Measurements from ENCODE around the gene SRCAP.

SRCAP gene

DNA sequence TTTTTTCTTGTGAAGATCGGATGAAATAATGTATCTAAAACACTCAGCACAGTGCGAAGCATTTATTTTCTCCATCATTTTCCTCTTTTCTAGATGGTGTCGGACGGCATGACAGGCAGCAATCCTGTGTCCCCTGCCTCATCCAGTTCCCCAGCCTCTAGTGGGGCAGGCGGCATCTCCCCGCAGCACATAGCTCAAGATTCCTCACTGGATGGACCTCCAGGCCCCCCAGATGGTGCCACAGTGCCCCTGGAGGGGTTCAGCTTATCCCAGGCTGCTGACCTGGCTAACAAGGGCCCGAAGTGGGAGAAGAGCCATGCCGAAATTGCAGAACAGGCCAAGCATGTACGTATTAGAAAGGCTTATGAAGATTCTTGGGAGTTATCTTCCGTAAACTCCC is 5.0 kb downstream of the SRCAP start:
- H3K4me3 ChIP-seq: no peak overlapping the region
- peaks cover 0 to 18% (median 12%) of the 10 kb centered on the region in 4 donors for H3K4me1 ChIP-seq
- peaks cover 82 to 88% (median 84%) of the 10 kb centered on the region in 3 donors for H3K36me3 ChIP-seq
- H3K27ac ChIP-seq: no peak overlapping the region
- no peaks in the 10 kb centered on the region for H3K9me3 ChIP-seq
- no peak for DNase-seq
- H3K27me3 ChIP-seq: no peaks in the 10 kb centered on the region
- intact Hi-C loops (cut with DNase I; ENCODE audit: low total_unique reads): no loop called here
- TF ChIP-seq, protein P1, sequence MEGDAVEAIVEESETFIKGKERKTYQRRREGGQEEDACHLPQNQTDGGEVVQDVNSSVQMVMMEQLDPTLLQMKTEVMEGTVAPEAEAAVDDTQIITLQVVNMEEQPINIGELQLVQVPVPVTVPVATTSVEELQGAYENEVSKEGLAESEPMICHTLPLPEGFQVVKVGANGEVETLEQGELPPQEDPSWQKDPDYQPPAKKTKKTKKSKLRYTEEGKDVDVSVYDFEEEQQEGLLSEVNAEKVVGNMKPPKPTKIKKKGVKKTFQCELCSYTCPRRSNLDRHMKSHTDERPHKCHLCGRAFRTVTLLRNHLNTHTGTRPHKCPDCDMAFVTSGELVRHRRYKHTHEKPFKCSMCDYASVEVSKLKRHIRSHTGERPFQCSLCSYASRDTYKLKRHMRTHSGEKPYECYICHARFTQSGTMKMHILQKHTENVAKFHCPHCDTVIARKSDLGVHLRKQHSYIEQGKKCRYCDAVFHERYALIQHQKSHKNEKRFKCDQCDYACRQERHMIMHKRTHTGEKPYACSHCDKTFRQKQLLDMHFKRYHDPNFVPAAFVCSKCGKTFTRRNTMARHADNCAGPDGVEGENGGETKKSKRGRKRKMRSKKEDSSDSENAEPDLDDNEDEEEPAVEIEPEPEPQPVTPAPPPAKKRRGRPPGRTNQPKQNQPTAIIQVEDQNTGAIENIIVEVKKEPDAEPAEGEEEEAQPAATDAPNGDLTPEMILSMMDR (IDR thresholded peaks at IDR 0.05): no peak

DNA sequence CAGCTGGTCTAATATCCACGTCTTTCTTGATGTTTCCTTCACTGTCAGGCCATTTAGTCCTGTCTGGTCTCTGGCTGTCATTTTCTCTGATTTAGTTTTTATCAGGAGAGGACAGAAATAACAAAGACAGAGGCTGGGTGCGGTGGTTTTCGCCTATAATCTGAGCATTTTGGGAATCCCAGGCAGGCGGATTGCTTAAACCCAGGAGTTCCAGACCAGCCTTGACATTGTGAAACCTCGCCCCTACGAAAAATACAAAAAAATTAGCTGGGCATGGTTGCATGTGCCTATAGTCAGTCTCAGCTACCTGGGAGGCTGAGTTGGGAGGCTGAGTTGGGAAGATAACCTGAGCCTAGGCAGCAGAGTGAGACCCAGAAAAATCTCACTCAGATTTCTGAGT is 7.1 kb downstream of the SRCAP start:
- Histone ChIP-seq H3K27me3 (no peaks in the 10 kb centered on the region), H3K9me3 (no peaks in the 10 kb centered on the region), H3K27ac (no peak overlapping the region), H3K36me3 (peaks cover 96 to 100% (median 97%) of the 10 kb centered on the region in 3 donors), H3K4me1 (no peaks in the 10 kb centered on the region), H3K4me3 (no peak overlapping the region)
- no peak for DNase-seq
- intact Hi-C loops (cut with DNase I; ENCODE audit: low total_unique reads): no loop called here
- TF ChIP-seq, protein P1 (IDR thresholded peaks at IDR 0.05): no peak

GRCh38 chr16:30710971-30711370 is 12.0 kb downstream of the SRCAP start:
- DNase-seq: no peak
- TF ChIP-seq, protein P1 (IDR thresholded peaks at IDR 0.05): no peak

GRCh38 chr16:30711712-30712111 is 12.7 kb downstream of the SRCAP start:
- intact Hi-C loops (cut with DNase I; ENCODE audit: low total_unique reads): no loop called here
- no peaks in the 10 kb centered on the region for H3K9me3 ChIP-seq
- H3K27me3 ChIP-seq: no peaks in the 10 kb centered on the region
- TF ChIP-seq, protein P1 (IDR thresholded peaks at IDR 0.05): no peak
- peaks cover 92 to 100% (median 99%) of the 10 kb centered on the region in 3 donors for H3K36me3 ChIP-seq
- H3K4me1 ChIP-seq: no peaks in the 10 kb centered on the region
- DNase-seq: no peak
- no peak overlapping the region for H3K4me3 ChIP-seq
- no peak overlapping the region for H3K27ac ChIP-seq

More at GRCh38 chr16:30710971-30711370, 12.0 kb downstream of the SRCAP start:
- no peak overlapping the region for H3K27ac ChIP-seq
- no peaks in the 10 kb centered on the region for H3K4me1 ChIP-seq
- intact Hi-C loops (cut with DNase I; ENCODE audit: low total_unique reads): no loop called here
- H3K4me3 ChIP-seq: no peak overlapping the region
- H3K27me3 ChIP-seq: no peaks in the 10 kb centered on the region
- H3K36me3 ChIP-seq: peaks cover 93 to 100% (median 99%) of the 10 kb centered on the region in 3 donors
- no peaks in the 10 kb centered on the region for H3K9me3 ChIP-seq

GRCh38 chr16:30715750-30716445 is 16.9 kb downstream of the SRCAP start:
- Histone ChIP-seq H3K27ac (no peak overlapping the region), H3K36me3 (peaks cover 82 to 100% (median 93%) of the 10 kb centered on the region in 3 donors), H3K9me3 (no peaks in the 10 kb centered on the region), H3K4me3 (no peak overlapping the region), H3K4me1 (no peaks in the 10 kb centered on the region), H3K27me3 (no peaks in the 10 kb centered on the region)
- TF ChIP-seq, protein P1 (IDR thresholded peaks at IDR 0.05): no peak
- no peak for DNase-seq
- intact Hi-C loops (cut with DNase I; ENCODE audit: low total_unique reads): no loop called here

Measured in tibial artery (tissue), 4 donors.